Colonic mucosa (tissue), 4 donors: Measurements from ENCODE around the gene CSF2RB. TPM values are rescaled to one million over a fixed set of nuclear protein-coding genes. Genes with fewer than 3 reads are reported as not detected.
A peak's percentile ranks its signal among the peaks of the same experiment; 100 is the strongest.

ENCODE experiments used
- DNase-seq: peaks from one replicate; pipeline ENCODE4 v3.0.0-alpha.2; 2020
- H3K27ac ChIP-seq: fragments of 200-600 bp; one replicate; pipeline ENCODE4 v1.8.0; 2021
- H3K27me3 ChIP-seq: fragments of 200-600 bp; one replicate; pipeline ENCODE4 v1.8.0; 2021
- H3K36me3 ChIP-seq: fragments of 200-600 bp; one replicate; pipeline ENCODE4 v1.8.0; 2021
- H3K4me1 ChIP-seq: fragments of 200-600 bp; one replicate; pipeline ENCODE4 v1.8.0; 2021; ENCODE audit warnings: mild to moderate bottlenecking
- H3K4me3 ChIP-seq: fragments of 200-600 bp; one replicate; pipeline ENCODE4 v1.8.0; 2021
- H3K9ac ChIP-seq, 2 donors: one replicate each; pipeline ENCODE4 v1.7.0; 2013; ENCODE audit warnings: control low read depth in 2 of 2, low read depth in 2 of 2, low read length in 2 of 2
- H3K9me3 ChIP-seq: fragments of 200-600 bp; one replicate; pipeline ENCODE4 v1.8.0; 2021
- intact Hi-C: fragments of 100-400 bp; cut with DNase I; formaldehyde crosslinking; loops from one replicate; pipeline ENCODE4 v1.14.1; 2022
- total RNA-seq, 2 donors: library from RNA; stranded (reverse); fragmentation: NEBNext Ultra II Directional in 1 of 2; extraction: Animal tissue kit (Norgen Biotek cat#: 25700) in 1 of 2; gene quantifications; one replicate each; pipeline ENCODE4 v1.2.1, GENCODE V29; 2021
- TF ChIP-seq, protein P1 (sequence below): fragments of 200-600 bp; IDR thresholded peaks from one replicate; pipeline ENCODE4 v1.8.0; 2022; ENCODE audit warnings: antibody characterized with exemption, mild to moderate bottlenecking
- donor health status: healthy.
- donor health status: DM: no; HTN: no; CAD: no.
- donor health status: DM: no; HTN: no; CAD: no.

Gene CSF2RB
- total RNA-seq, 2 donors from 2014 or later = 2.1 to 5.2 TPM

DNA sequence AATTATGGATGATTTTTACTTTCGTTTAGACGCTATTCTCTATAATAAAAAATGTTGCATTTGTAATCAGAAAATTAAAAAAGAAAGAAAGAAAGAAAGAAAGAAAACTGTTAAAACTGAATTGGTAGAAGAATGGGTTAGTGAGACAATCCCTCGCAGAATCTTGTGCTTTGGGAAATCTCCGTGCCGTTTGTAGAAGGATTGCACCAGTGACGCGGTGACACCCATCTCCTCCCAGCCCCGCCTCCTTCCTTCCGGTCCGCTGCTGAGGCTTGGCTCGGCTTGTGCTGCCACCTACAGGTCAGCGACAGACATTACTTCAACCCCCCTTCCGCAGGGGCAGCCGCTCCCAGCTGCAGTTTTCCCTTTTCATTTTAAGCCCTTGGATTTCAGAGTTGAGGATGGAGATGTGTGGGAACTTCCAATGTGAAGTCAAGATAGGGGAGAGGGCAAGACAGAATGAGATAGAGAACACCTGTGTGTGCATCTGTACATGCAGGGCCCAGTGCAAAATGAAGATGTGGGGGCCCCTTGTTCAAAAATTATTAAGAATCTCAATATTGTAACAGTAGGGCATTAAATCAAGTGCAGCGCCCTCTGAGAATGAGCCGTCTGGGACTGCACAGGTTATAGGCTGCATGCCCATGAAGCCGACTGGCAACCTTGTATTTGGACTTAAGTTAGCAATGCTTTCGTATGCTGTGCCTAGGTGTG, 64.7 kb downstream of the CSF2RB start:
- no peaks in the 10 kb centered on the region for H3K27me3 ChIP-seq
- peak overlapping the region; percentile 8 for H3K4me3 ChIP-seq
- H3K36me3 ChIP-seq = no peaks in the 10 kb centered on the region
- peak; percentile 92 for DNase-seq
- intact Hi-C loops = loop anchor here (5.0 to 10.0 kb wide), 3 partner anchors 123 to 431 kb away; no protein-coding TSS in a partner anchor
- no peaks in the 10 kb centered on the region for H3K9me3 ChIP-seq
- H3K4me1 ChIP-seq = no peaks in the 10 kb centered on the region
- peak overlapping the region; percentile 5 to 60 for H3K9ac ChIP-seq
- TF ChIP-seq, protein P1, sequence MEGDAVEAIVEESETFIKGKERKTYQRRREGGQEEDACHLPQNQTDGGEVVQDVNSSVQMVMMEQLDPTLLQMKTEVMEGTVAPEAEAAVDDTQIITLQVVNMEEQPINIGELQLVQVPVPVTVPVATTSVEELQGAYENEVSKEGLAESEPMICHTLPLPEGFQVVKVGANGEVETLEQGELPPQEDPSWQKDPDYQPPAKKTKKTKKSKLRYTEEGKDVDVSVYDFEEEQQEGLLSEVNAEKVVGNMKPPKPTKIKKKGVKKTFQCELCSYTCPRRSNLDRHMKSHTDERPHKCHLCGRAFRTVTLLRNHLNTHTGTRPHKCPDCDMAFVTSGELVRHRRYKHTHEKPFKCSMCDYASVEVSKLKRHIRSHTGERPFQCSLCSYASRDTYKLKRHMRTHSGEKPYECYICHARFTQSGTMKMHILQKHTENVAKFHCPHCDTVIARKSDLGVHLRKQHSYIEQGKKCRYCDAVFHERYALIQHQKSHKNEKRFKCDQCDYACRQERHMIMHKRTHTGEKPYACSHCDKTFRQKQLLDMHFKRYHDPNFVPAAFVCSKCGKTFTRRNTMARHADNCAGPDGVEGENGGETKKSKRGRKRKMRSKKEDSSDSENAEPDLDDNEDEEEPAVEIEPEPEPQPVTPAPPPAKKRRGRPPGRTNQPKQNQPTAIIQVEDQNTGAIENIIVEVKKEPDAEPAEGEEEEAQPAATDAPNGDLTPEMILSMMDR = peak; percentile 88
- no peak overlapping the region for H3K27ac ChIP-seq

DNA sequence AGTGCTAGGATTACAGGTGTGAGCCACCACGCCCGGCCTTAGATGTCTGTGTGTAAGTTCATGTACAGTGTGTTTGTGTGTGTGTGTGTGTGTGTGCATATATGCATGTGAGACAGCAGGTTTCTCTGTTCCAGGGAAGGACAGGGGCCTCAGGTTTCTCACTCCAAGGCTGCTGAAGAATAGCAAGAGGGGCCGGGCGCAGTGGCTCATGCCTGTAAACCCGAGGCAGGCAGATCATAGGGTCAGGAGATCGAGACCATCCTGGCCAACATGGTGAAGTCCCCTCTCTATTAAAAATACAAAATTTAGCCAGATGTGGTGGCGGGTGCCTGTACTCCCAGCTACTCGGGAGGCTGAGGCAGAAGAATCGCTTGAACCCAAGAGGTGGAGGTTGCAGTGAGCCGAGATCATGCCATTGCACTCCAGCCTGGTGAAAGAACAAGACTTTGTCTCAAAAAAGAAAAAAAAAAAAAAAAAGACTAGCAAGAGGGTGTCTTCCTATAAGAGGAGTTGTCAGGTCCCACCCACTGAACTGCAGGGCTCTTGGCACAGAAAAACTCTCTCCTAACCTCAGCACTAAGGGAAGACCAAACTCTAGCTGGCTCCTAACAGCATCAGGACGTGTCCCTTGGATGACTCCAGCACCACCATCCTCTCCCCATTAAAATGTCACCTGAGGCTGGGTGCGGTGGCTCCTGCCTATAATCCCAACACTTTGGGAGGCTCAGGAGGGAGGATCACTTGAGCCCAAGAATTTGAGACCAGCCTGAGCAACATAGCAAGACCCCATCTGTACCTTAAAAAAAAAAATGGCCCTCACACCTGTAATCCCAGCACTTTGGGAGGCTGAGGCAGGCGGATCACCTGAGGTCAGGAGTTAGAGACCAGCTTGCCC, 65.8 kb downstream of the CSF2RB start:
- H3K27me3 ChIP-seq = no peaks in the 10 kb centered on the region
- no peaks in the 10 kb centered on the region for H3K9me3 ChIP-seq
- H3K4me3 ChIP-seq = no peak overlapping the region
- no peak overlapping the region for H3K9ac ChIP-seq
- H3K36me3 ChIP-seq = no peaks in the 10 kb centered on the region
- no peak overlapping the region for H3K27ac ChIP-seq
- no peaks in the 10 kb centered on the region for H3K4me1 ChIP-seq
- intact Hi-C loops = loop anchor here (5.0 to 10.0 kb wide), 3 partner anchors 124 to 432 kb away; no protein-coding TSS in a partner anchor
- no peak for DNase-seq
- TF ChIP-seq, protein P1 = no peak

DNA sequence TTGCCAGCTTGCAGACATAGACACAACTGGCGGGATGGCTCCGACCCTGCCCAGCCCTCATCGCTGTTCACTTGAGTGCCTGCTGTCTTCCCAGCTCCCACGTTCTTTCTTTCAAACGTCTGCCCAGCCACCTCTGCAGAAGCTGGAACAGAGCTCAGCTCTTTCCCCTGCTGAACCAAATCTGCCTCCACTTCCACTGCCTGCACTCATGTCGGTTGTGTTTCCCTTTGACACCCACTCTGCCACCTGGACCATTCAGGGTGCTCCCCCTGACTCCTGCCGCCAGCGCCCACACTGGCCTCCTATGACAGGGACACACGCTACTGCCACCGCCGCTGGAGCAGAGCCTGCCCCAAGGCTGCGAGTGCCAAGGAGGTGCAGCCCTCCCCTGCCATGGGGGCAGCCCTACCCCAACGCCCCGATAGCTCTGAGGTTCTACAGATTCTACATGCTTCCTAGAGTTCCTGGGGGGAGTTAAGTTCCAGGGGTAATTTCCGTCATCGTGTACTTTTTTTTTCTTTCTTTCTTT, 67.9 kb downstream of the CSF2RB start:
- H3K9ac ChIP-seq = no peak overlapping the region
- intact Hi-C loops = loop anchor here (10.0 kb wide), 1 partner anchor 63 kb away; no protein-coding TSS in a partner anchor
- H3K27me3 ChIP-seq = no peaks in the 10 kb centered on the region
- no peaks in the 10 kb centered on the region for H3K9me3 ChIP-seq
- H3K4me1 ChIP-seq = no peaks in the 10 kb centered on the region
- no peak overlapping the region for H3K27ac ChIP-seq
- DNase-seq = no peak
- TF ChIP-seq, protein P1 = no peak
- H3K4me3 ChIP-seq = no peak overlapping the region
- H3K36me3 ChIP-seq = no peaks in the 10 kb centered on the region

DNA sequence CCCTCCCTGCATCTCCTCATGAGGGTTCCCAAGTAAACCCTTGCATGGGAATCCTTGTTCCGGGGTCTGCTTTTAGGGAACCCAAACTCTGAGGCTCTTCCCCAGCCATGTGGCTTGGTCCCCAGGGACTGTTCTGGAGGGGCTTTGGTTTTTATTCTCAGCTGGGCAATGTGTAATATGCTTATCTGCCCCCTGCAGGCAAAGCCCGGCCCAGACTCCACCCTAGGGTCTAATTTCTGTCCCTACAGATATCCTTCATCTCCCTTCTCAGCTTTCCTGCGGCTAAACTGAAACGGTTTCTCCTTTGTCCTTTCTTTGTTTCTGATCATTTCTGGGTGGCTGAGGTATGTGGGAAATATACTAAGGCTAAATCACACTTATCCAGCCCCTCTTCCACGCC, 68.7 kb downstream of the CSF2RB start:
- Histone ChIP-seq H3K27me3 (no peaks in the 10 kb centered on the region), H3K4me3 (no peak overlapping the region), H3K9me3 (no peaks in the 10 kb centered on the region), H3K4me1 (no peaks in the 10 kb centered on the region), H3K36me3 (no peaks in the 10 kb centered on the region), H3K27ac (no peak overlapping the region), H3K9ac (no peak overlapping the region)
- DNase-seq = no peak
- TF ChIP-seq, protein P1 = no peak
- intact Hi-C loops = loop anchor here (10.0 kb wide), 1 partner anchor 63 kb away; no protein-coding TSS in a partner anchor

DNA sequence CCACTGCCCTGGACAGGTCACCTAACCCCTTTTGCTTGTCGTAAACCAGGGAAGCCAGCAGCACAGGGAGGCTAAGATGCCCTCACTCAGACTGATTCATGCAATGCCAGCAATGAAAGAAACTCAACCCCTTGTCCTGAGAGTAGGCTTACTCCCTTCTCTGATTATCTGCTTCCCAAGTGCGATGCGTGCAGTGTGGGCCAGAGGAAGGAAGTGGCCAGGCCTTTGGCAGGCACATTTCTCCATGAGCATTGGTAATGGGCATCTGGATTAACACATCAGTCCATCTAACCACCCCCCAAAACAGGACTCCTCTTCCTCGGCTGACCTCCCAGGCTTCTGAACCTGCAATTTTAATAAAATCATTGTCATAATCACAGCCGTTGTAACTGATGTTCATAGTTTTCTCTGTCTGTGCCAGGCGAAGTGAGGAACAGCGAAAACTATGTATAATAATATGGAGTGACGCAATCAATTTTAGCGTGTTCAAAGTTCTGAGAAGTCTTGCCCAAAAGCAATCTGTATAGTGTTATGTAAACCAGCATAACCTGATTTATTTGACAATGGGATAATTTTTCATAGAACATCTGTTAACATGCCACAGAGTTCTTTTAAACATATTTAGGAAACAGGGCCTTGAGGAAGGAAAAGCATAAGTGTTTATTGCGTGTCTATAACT, 71.9 kb downstream of the CSF2RB start:
- intact Hi-C loops = loop anchor here (10.0 kb wide), 1 partner anchor 59 kb away; no protein-coding TSS in a partner anchor
- Histone ChIP-seq H3K27me3 (peaks cover 3% of the 10 kb centered on the region), H3K4me1 (no peaks in the 10 kb centered on the region), H3K9ac (no peak overlapping the region), H3K36me3 (no peaks in the 10 kb centered on the region), H3K27ac (no peak overlapping the region), H3K4me3 (no peak overlapping the region), H3K9me3 (no peaks in the 10 kb centered on the region)
- no peak for DNase-seq
- TF ChIP-seq, protein P1 = no peak
